ENCODE results near the gene CTSZ. TPM values are rescaled to one million over a fixed set of nuclear protein-coding genes. Genes with fewer than 3 reads are reported as not detected.
"Not testable (repeated sequence)": the region's sequence is repeated elsewhere in the genome, so short reads cannot be mapped to it uniquely, and the experiment has no call there.

Gene CTSZ
- total RNA-seq: 164 and 252 TPM in 2 replicates

GRCh38 chr20:59006864-59007664 lies at the start of gene CTSZ:
TSS of gene CTSZ (minus strand) at chr20:59007254. CDS start at chr20:59007128, 126 bp downstream.
- DNase-seq (ENCODE audit: extremely low read depth, low read depth, low spot score): no peak

GRCh38 chr20:59055302-59055701 lies 48.2 kb upstream of the CTSZ start:
- no peak for DNase-seq (ENCODE audit: extremely low read depth, low read depth, low spot score)

GRCh38 chr20:59051666-59052185 lies 44.7 kb upstream of the CTSZ start:
- no peak for DNase-seq (ENCODE audit: extremely low read depth, low read depth, low spot score)

DNA sequence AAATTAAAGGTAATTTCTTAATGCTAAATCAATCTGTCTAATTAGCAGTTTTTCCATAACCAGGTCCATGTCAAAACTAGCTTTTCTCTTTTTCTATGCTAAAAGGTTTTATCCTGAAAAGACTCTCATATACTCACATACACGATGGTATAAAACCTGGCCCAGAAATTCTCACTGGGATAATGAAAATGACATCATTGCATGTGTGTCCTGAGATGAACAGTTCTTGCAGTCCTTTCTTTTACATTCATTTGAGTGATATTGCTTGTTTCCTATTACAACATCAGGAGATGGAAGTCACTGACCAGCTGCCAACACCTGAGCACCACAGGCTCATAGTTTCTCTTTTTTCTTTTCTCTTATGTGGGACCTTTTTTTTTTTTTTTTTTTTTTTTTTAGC lies 43.4 kb upstream of the CTSZ start:
- no peak for DNase-seq (ENCODE audit: extremely low read depth, low read depth, low spot score)

DNA sequence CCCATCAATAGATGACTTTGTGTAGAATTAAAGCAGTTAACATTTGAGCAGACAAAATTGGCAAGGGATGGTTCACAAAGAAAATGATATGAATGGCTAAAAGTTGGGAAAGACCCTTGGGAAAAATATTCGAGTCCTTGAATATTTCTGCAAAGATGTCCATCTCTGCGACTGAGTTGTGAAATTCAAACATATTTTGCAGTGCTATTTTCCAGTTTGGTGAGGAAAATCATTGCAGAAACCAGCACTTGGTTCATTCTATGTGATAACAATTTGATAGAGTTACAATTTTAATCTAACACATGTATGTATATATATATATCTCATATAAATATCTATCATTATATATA lies 41.6 kb upstream of the CTSZ start:
- DNase-seq (ENCODE audit: extremely low read depth, low read depth, low spot score): no peak

DNA sequence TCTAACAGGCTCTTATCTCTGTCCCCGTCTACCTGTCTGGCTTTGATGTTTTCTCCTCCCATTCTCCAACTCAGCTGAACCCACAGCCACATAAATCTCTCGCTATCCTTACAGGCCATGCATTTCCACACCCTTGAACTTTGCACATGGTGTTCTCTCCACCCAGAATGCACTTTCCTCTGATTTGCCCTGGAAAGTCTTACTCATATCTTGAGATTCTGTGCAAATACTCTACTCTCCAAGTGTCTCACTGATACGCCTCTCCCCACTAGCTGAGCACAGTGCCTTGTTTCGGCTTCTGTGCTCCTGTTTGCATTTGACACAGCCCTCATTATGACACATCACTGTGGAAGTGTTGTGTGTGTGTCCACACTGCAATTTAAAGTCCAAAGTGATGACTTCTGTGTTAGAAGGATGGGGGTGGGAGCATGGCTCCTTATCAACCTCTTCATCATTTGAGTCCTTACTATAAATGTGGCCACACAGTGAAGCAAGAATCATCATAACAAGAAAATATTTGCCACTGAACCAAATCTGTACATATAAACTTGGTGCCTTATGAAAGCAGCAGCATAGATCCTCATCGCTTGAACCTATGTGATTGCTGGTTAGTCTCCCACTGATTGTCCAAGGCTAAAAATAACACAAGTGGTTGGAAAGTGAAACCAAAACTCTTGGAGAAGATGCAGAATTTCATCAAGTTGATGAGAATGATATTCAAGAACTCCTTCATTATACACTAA lies 41.1 kb upstream of the CTSZ start:
- DNase-seq (ENCODE audit: extremely low read depth, low read depth, low spot score): no peak

DNA sequence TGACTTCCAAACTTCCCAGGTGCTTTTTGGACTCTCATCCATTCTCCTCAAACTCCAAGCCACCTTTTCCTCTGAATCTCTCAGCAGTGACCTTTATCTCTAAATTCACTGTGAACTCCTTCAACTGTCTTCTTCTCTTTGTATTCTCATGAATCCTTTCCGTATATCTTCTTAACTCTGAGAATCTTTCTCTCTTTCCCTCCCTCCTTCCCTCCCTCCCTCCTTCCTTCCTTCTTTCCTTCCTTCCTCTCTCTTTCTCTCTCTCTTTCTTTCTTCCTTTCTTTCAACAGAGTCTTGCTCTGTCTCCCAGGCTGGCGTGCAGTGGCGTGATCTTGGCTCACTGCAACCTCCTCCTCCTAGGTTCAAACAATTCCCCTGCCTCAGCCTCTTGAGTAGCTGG lies 39.8 kb upstream of the CTSZ start:
- no peak for DNase-seq (ENCODE audit: extremely low read depth, low read depth, low spot score)

DNA sequence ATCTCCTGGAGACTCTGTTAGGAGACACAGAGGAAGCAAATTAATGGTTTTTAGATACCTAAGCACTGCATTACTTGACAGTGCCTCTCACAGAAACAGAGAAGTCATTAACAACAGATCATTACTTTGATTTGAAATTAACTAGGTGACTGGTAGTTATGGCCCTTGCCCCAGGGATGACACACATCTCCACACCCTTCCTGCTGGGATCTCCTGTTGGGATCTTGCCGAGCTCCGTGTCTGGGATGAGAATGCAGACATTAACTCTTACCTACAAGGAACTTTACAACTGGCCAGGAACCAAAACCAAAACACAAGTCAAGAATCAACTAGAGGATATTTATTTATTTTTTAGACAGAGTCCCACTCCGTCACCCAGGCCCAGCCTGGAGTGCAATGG lies 37.7 kb upstream of the CTSZ start:
- no peak for DNase-seq (ENCODE audit: extremely low read depth, low read depth, low spot score)

DNA sequence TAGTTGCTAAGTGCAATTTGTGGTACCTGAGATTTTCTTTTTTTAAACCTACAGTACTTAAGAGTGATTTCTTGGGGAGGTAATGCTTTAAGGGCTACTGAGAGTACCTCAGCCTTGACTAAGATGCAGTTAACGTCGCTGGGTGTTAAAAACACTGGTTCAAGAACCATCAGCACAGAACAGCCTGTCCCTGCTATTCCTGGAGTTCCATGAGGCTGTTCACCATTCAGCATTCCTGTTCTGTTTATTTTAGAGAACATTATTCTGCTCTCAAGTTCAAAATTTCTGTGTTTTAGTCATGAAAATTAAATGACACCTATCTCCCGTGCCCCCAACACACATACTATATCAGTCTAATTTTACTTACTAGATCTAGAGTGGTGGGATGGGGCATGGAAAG lies 37.2 kb upstream of the CTSZ start:
- DNase-seq (ENCODE audit: extremely low read depth, low read depth, low spot score): no peak

DNA sequence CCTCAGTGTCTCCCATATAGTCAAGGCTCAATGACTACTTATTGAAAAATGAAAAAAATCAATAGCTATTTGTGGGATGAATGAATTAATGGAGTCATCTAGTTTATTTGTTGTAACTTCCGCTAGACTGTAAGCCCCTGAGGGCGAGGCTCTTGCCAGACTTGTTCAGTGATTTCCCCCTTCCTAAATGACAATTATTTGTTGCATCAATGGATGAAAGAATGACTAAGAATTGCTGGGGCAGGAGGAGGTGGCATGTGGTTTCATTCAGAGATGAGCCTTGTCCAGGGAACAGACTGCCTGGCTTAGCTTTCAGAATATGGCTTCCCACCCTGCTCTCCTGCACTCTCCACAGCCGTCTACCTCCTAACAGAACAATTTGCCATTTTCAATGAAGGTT lies 36.6 kb upstream of the CTSZ start:
- no peak for DNase-seq (ENCODE audit: extremely low read depth, low read depth, low spot score)

- no peak for DNase-seq (ENCODE audit: extremely low read depth, low read depth, low spot score)
These were observed 36.0 kb upstream of the CTSZ start for GRCh38 chr20:59042796-59043631.

- DNase-seq (ENCODE audit: extremely low read depth, low read depth, low spot score): no peak
These were observed 35.2 kb upstream of the CTSZ start, which contains the start of gene PRELID3B for GRCh38 chr20:59042151-59042795. TSS of gene PRELID3B (minus strand) at chr20:59042786. CDS start at chr20:59042730, 56 bp downstream.

GRCh38 chr20:59041487-59041886 lies 34.4 kb upstream of the CTSZ start:
- DNase-seq (ENCODE audit: extremely low read depth, low read depth, low spot score): not testable (repeated sequence)

- no peak for DNase-seq (ENCODE audit: extremely low read depth, low read depth, low spot score)
These were observed 33.6 kb upstream of the CTSZ start for GRCh38 chr20:59040667-59041066.

DNA sequence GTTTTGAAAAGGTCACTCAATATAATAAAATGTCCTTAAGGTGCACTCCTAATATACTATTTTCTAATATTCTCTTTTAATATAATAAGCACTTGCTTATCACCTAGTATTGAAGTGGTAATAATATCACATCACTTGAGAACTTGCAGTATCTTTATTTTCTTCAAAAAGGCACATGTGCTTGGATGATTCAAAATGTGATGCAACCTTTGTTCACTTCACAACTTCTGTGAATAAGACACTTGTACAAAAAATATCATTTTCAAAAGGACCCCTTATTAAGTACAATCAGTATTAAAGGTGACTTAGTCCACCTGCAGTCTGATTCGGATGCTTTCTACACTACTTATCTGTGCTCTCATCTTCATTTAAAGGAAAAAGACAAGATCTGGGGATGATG lies 32.2 kb upstream of the CTSZ start:
- no peak for DNase-seq (ENCODE audit: extremely low read depth, low read depth, low spot score)

GRCh38 chr20:59037386-59037785 lies 30.3 kb upstream of the CTSZ start:
- no peak for DNase-seq (ENCODE audit: extremely low read depth, low read depth, low spot score)

DNA sequence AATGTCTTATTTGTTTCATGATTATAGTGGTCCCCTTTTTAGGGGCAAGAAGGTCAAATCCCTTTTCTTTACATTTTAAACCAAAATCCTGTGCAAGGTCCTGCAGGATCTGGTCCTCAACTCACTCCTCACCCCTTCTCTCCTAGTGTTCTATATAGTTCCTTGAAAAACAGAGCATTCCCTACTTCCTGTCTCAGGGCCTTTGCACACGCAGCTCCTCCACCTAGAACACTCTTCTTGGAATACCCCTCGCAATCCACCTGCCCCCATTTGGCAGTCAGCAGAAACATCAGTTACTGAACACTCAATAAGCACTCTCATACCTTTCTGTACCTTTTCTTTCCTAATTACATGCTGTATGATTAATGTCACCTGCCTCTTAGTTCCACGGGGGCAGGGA lies 28.3 kb upstream of the CTSZ start:
- no peak for DNase-seq (ENCODE audit: extremely low read depth, low read depth, low spot score)

DNA sequence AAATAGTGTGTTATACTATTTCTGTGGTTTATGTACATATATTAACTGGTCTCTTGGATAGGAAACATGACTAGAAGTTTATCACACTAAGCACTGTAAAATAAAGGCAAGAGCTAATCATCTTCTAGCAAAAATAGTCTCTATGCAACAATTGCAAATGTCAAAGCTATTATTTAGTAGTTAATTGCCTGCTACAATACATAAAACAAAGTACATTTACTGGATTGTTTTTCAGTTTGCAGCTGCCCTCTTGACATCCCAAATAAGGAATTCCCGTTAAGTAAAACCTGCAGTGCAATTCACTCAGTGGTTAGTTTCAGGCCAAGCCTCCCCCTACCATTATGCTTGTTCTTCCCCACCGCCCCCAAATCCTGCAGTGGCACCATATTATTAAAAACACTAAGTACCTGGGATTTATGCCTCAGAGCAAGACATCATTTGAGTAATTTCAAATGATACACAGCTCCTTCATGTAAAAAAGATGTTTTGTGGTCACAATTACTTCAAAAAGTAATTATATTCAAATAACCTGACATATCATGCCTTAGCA lies 26.6 kb upstream of the CTSZ start:
- DNase-seq (ENCODE audit: extremely low read depth, low read depth, low spot score): no peak

DNA sequence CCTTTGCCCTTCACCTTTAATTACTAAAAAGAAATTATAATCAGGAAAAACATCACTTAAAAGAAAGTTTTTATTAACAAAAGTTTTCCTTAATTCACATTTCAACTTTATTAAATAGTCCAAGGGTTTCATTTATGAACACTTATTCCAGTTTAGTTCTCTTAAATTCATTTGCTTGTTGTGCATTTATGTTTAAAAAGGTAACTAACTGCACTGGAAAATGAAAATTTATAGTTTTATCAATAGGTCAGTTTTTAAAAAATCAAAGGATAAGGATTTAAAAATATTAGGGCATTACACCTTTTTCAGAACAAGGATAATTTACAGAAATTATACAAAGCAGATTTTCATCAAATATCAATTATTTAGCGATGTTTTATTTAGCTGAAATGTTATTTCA lies 26.0 kb upstream of the CTSZ start:
- no peak for DNase-seq (ENCODE audit: extremely low read depth, low read depth, low spot score)

DNA sequence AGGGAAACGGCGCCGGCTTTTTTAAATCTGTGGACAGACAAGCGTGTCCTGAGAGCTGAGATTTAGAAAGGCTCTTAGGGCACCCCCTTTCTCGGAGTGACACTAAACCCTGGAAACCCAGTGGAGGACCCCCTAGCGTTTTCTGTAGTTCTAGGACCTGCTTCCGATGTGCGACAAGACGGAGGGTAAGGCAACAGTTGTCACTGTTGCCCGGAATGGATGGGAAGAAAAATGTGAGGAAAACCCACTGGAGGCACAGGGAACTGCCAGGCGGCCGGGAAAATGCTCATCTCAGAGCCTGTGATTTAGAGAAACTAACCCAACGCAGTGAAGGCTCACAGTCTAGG lies 25.6 kb upstream of the CTSZ start:
- no peak for DNase-seq (ENCODE audit: extremely low read depth, low read depth, low spot score)
